ENCODE measurements around the gene SLC15A5.

Gene SLC15A5

GRCh38 chr12:16277585-16277984, at the start of gene SLC15A5:
TSS of gene SLC15A5 (minus strand) at chr12:16277685. CDS start at chr12:16277685, 0 bp downstream.
- H3K27me3 ChIP-seq (ENCODE audit: low read depth): no peaks in the 10 kb centered on the region
- no peaks in the 10 kb centered on the region for H3K9me3 ChIP-seq
- in situ Hi-C loops (cut with MboI; ENCODE audit: low sequenced_read_pairs): no loop called here
- no peaks in the 10 kb centered on the region for H3K4me1 ChIP-seq
- H3K36me3 ChIP-seq (replicated peaks): no peaks in the 10 kb centered on the region
- no peak for DNase-seq (ENCODE audit: low spot score in 2 of 2)
- H3K4me3 ChIP-seq: no peak within 1 kb of the TSS

DNA sequence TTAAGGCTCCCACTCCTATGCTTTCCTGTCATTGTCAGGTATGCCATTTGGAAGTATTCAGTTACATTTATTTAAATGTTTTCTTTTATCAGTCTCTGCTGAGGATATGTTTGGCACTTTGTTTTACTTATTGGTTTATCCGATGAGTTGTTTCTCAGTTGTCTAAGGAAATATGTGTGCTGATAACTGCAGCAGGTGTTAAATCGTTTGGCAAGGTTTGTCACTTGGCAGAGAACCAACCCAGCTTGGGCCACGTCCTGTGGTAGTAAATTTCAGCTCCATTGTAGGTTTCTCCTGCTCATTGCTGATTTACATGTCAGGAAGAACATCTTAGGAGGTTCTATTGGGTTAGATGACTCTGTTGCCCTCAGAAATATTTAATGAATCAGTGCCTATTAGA, 47.9 kb upstream of the SLC15A5 start:
- Histone ChIP-seq H3K4me3 (no peak overlapping the region), H3K4me1 (no peaks in the 10 kb centered on the region), H3K27me3 (ENCODE audit: low read depth) (no peaks in the 10 kb centered on the region), H3K9me3 (no peaks in the 10 kb centered on the region), H3K36me3 (replicated peaks) (no peaks in the 10 kb centered on the region)
- DNase-seq (ENCODE audit: low spot score in 2 of 2): no peak
- in situ Hi-C loops (cut with MboI; ENCODE audit: low sequenced_read_pairs): no loop called here

GRCh38 chr12:16324772-16325171, 47.3 kb upstream of the SLC15A5 start:
- in situ Hi-C loops (cut with MboI; ENCODE audit: low sequenced_read_pairs): no loop called here
- H3K27me3 ChIP-seq (ENCODE audit: low read depth): no peaks in the 10 kb centered on the region
- H3K4me1 ChIP-seq: no peaks in the 10 kb centered on the region
- DNase-seq (ENCODE audit: low spot score in 2 of 2): no peak
- no peak overlapping the region for H3K4me3 ChIP-seq
- no peaks in the 10 kb centered on the region for H3K9me3 ChIP-seq
- H3K36me3 ChIP-seq (replicated peaks): no peaks in the 10 kb centered on the region

DNA sequence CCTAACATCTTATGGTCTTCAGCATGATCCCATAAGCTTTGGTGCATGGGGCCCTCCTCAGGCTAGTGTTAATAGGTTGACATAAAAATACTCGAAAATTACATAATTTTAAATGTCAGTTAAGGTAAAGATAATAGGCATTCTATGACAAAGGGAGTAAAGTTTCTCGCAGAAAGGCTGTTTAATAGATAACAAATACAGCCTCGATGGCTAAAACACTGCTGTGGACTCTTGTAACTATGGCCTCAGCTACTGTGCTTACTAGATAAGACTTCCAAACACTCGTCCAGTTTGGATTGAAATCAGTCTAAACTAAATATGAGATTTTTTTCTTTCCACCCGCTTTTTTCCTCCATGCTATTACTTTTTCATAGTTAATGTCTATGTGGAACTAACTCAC, 46.8 kb upstream of the SLC15A5 start:
- Histone ChIP-seq H3K27me3 (ENCODE audit: low read depth) (no peaks in the 10 kb centered on the region), H3K4me1 (no peaks in the 10 kb centered on the region), H3K36me3 (replicated peaks) (no peaks in the 10 kb centered on the region), H3K9me3 (no peaks in the 10 kb centered on the region), H3K4me3 (no peak overlapping the region)
- in situ Hi-C loops (cut with MboI; ENCODE audit: low sequenced_read_pairs): no loop called here
- DNase-seq (ENCODE audit: low spot score in 2 of 2): no peak

- Histone ChIP-seq H3K9me3 (no peaks in the 10 kb centered on the region), H3K36me3 (replicated peaks) (no peaks in the 10 kb centered on the region), H3K4me1 (no peaks in the 10 kb centered on the region), H3K4me3 (no peak overlapping the region), H3K27me3 (ENCODE audit: low read depth) (no peaks in the 10 kb centered on the region)
- in situ Hi-C loops (cut with MboI; ENCODE audit: low sequenced_read_pairs): no loop called here
- no peak for DNase-seq (ENCODE audit: low spot score in 2 of 2)
Measured at GRCh38 chr12:16323638-16324037, 46.2 kb upstream of the SLC15A5 start.

DNA sequence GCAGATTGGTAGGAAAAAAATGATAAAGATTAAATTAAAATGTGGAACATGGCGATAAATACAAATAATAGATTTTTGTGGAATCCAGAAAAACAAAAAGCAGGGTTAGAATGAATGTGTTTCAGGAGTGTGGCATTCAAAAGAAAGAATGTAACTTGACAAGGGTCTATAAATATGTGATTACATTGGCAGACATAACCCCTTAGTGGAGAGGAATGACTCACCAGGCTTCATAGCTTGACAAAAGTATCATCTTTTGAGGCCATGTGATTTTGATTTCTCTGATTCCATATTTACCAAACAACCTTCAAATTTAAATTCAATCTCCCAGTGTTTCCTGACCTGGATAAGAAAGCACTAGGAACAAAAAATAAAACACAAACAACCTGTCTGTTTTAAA, 45.5 kb upstream of the SLC15A5 start:
- Histone ChIP-seq H3K9me3 (no peaks in the 10 kb centered on the region), H3K36me3 (replicated peaks) (no peaks in the 10 kb centered on the region), H3K4me1 (no peaks in the 10 kb centered on the region), H3K27me3 (ENCODE audit: low read depth) (no peaks in the 10 kb centered on the region), H3K4me3 (no peak overlapping the region)
- no peak for DNase-seq (ENCODE audit: low spot score in 2 of 2)
- in situ Hi-C loops (cut with MboI; ENCODE audit: low sequenced_read_pairs): no loop called here

GRCh38 chr12:16310934-16311333, 33.4 kb upstream of the SLC15A5 start:
- no peak overlapping the region for H3K4me3 ChIP-seq
- no peak for DNase-seq (ENCODE audit: low spot score in 2 of 2)
- H3K9me3 ChIP-seq: no peaks in the 10 kb centered on the region
- no peaks in the 10 kb centered on the region for H3K27me3 ChIP-seq (ENCODE audit: low read depth)
- in situ Hi-C loops (cut with MboI; ENCODE audit: low sequenced_read_pairs): no loop called here
- H3K4me1 ChIP-seq: no peaks in the 10 kb centered on the region
- no peaks in the 10 kb centered on the region for H3K36me3 ChIP-seq (replicated peaks)

GRCh38 chr12:16307856-16308475, 30.5 kb upstream of the SLC15A5 start:
- in situ Hi-C loops (cut with MboI; ENCODE audit: low sequenced_read_pairs): no loop called here
- no peak for DNase-seq (ENCODE audit: low spot score in 2 of 2)
- Histone ChIP-seq H3K4me1 (no peaks in the 10 kb centered on the region), H3K4me3 (no peak overlapping the region), H3K27me3 (ENCODE audit: low read depth) (no peaks in the 10 kb centered on the region), H3K36me3 (replicated peaks) (no peaks in the 10 kb centered on the region), H3K9me3 (no peaks in the 10 kb centered on the region)

- Histone ChIP-seq H3K36me3 (replicated peaks) (no peaks in the 10 kb centered on the region), H3K27me3 (ENCODE audit: low read depth) (no peaks in the 10 kb centered on the region), H3K4me1 (no peaks in the 10 kb centered on the region), H3K9me3 (no peaks in the 10 kb centered on the region), H3K4me3 (no peak overlapping the region)
- in situ Hi-C loops (cut with MboI; ENCODE audit: low sequenced_read_pairs): no loop called here
- no peak for DNase-seq (ENCODE audit: low spot score in 2 of 2)
Measured at GRCh38 chr12:16303939-16304338, 26.5 kb upstream of the SLC15A5 start.

- H3K4me3 ChIP-seq: no peak overlapping the region
- H3K36me3 ChIP-seq (replicated peaks): no peaks in the 10 kb centered on the region
- in situ Hi-C loops (cut with MboI; ENCODE audit: low sequenced_read_pairs): no loop called here
- H3K9me3 ChIP-seq: no peaks in the 10 kb centered on the region
- DNase-seq (ENCODE audit: low spot score in 2 of 2): no peak
- no peaks in the 10 kb centered on the region for H3K27me3 ChIP-seq (ENCODE audit: low read depth)
- H3K4me1 ChIP-seq: no peaks in the 10 kb centered on the region
Measured at GRCh38 chr12:16300736-16301135, 23.3 kb upstream of the SLC15A5 start.

DNA sequence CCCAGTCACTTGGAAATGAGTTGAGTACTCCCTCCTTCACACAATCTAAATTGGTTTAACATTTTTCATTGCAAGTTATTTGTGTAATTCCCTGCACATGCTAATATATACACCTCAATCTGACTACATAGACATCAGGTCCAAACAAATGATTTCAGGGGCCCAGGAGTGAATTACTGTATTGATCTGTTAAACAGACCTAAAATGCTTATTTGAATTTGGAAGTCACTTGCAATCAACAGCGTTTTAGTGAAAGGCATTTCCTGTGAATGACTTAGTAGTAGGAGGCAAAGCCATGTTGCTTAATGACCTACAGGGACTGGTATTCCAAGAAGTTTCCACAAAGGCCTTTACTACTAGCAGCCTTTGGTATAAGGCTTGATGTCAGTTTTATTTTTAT, 22.6 kb upstream of the SLC15A5 start:
- in situ Hi-C loops (cut with MboI; ENCODE audit: low sequenced_read_pairs): no loop called here
- no peak overlapping the region for H3K4me3 ChIP-seq
- DNase-seq (ENCODE audit: low spot score in 2 of 2): no peak
- H3K4me1 ChIP-seq: no peaks in the 10 kb centered on the region
- no peaks in the 10 kb centered on the region for H3K36me3 ChIP-seq (replicated peaks)
- no peaks in the 10 kb centered on the region for H3K27me3 ChIP-seq (ENCODE audit: low read depth)
- H3K9me3 ChIP-seq: no peaks in the 10 kb centered on the region

GRCh38 chr12:16299403-16299802, 21.9 kb upstream of the SLC15A5 start:
- Histone ChIP-seq H3K9me3 (no peaks in the 10 kb centered on the region), H3K27me3 (ENCODE audit: low read depth) (0 out of 2 replicates have a peak, but pooled peaks cover 5% of the 10 kb centered on the region), H3K4me3 (no peak overlapping the region), H3K4me1 (no peaks in the 10 kb centered on the region), H3K36me3 (replicated peaks) (no peaks in the 10 kb centered on the region)
- DNase-seq (ENCODE audit: low spot score in 2 of 2): no peak
- in situ Hi-C loops (cut with MboI; ENCODE audit: low sequenced_read_pairs): no loop called here

DNA sequence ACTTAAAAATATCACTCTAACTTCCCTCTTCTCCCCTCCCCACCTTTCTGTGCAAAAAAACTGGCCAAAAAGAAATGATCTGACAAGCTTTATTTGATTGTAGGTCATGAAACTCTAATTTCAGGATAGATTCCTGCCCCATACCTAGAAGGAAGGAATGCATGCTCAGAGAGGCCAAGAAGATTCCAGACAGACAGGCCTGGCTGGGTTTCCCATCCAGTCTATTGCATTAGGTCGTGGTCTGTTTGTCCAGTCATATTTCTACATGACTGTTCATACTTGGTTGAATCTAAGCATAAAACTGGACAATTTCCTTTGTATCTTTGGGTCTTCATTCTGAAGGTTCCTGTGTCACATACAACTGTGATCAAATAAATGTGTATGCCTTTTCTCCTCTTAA, 20.0 kb upstream of the SLC15A5 start:
- H3K36me3 ChIP-seq (replicated peaks): no peaks in the 10 kb centered on the region
- no peaks in the 10 kb centered on the region for H3K9me3 ChIP-seq
- in situ Hi-C loops (cut with MboI; ENCODE audit: low sequenced_read_pairs): no loop called here
- H3K27me3 ChIP-seq (ENCODE audit: low read depth): peaks cover 6% of the 10 kb centered on the region
- no peaks in the 10 kb centered on the region for H3K4me1 ChIP-seq
- no peak overlapping the region for H3K4me3 ChIP-seq
- no peak for DNase-seq (ENCODE audit: low spot score in 2 of 2)

- in situ Hi-C loops (cut with MboI; ENCODE audit: low sequenced_read_pairs): no loop called here
- peaks cover 11% of the 10 kb centered on the region for H3K27me3 ChIP-seq (ENCODE audit: low read depth)
- DNase-seq (ENCODE audit: low spot score in 2 of 2): no peak
- no peak overlapping the region for H3K4me3 ChIP-seq
- no peaks in the 10 kb centered on the region for H3K9me3 ChIP-seq
- no peaks in the 10 kb centered on the region for H3K4me1 ChIP-seq
- no peaks in the 10 kb centered on the region for H3K36me3 ChIP-seq (replicated peaks)
Measured at GRCh38 chr12:16294376-16294956, 17.0 kb upstream of the SLC15A5 start.

DNA sequence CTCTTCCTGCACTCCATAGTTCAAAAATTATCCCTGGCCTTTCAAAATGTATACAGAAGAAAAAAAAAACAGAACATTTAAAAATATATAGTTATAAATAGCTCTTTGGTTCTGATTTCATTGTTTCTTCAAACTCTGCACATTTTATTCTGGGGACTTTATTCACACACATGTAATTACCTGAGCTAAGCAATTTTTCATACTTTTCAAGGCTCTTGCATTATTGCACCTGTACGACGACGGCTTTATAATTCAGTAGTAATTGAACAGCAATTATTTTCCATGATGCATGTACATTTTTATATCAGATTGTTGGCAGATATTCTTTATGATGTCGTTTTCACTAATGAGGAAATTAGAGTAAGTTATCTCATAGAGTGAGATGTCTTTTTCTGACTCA, 13.5 kb upstream of the SLC15A5 start:
- H3K4me1 ChIP-seq: no peaks in the 10 kb centered on the region
- peaks cover 11% of the 10 kb centered on the region for H3K27me3 ChIP-seq (ENCODE audit: low read depth)
- no peaks in the 10 kb centered on the region for H3K36me3 ChIP-seq (replicated peaks)
- no peak for DNase-seq (ENCODE audit: low spot score in 2 of 2)
- H3K9me3 ChIP-seq: no peaks in the 10 kb centered on the region
- in situ Hi-C loops (cut with MboI; ENCODE audit: low sequenced_read_pairs): no loop called here
- no peak overlapping the region for H3K4me3 ChIP-seq

All from HAP-1 (cell line).